ENCODE data around the gene CYBC1. TPM values are rescaled to one million over a fixed set of nuclear protein-coding genes. Genes with fewer than 3 reads are reported as not detected.

The CYBC1 gene
- total RNA-seq, 1 experiment from 2014 or later = 99.9 TPM

DNA sequence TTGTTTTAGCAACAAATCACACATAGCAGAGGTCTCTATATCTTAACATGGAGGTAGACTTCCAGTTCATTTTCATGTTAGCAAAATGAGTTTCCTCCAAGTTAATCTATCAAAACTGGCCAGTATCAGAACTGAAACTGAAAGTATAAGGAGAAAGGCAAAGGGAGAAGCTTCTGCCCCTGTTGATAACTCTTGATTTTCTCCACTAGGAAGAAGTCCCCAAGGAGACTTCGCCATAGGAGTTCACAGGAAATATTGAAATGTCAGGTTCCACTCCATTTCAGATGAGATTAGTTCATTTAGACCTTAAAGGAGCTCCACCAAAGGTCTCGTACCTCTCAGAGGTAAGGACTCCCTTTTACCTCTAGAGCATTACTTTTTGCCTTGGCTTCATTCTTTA lies 31.0 kb downstream of the CYBC1 start:
- no peaks in the 10 kb centered on the region for H3K27me3 Mint-ChIP-seq (ENCODE audit: insufficient read depth, unreplicated experiment)
- TF ChIP-seq, protein P1, sequence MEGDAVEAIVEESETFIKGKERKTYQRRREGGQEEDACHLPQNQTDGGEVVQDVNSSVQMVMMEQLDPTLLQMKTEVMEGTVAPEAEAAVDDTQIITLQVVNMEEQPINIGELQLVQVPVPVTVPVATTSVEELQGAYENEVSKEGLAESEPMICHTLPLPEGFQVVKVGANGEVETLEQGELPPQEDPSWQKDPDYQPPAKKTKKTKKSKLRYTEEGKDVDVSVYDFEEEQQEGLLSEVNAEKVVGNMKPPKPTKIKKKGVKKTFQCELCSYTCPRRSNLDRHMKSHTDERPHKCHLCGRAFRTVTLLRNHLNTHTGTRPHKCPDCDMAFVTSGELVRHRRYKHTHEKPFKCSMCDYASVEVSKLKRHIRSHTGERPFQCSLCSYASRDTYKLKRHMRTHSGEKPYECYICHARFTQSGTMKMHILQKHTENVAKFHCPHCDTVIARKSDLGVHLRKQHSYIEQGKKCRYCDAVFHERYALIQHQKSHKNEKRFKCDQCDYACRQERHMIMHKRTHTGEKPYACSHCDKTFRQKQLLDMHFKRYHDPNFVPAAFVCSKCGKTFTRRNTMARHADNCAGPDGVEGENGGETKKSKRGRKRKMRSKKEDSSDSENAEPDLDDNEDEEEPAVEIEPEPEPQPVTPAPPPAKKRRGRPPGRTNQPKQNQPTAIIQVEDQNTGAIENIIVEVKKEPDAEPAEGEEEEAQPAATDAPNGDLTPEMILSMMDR (IDR thresholded peaks at IDR 0.05; ENCODE audit: insufficient read depth in 1 of 2, low read depth in 1 of 2, low read length in 1 of 2, severe bottlenecking in 1 of 2, unreplicated experiment in 1 of 2) = no peak
- Histone ChIP-seq H3K9me3 (peaks cover 13% of the 10 kb centered on the region; the same call in 1 of the 2 replicates), H3K36me3 (ENCODE audit: control insufficient read depth, insufficient read depth, low read length) (peaks cover 4% of the 10 kb centered on the region; the same call in 1 of the 2 replicates), H3K27me3 (replicated peaks; ENCODE audit: control insufficient read depth, insufficient read depth, low read length) (no peaks in the 10 kb centered on the region), H3K4me3 (ENCODE audit: low read depth, low read length) (peak overlapping the region; percentile 95; the same call in 1 of the 2 replicates), H3K4me1 (0 out of 2 replicates have a peak, but pooled peaks cover 3% of the 10 kb centered on the region)
- BruUV-seq (replicated peaks) = no TSS peak
- DNase-seq = no peak
- H3K9me3 Mint-ChIP-seq (ENCODE audit: unreplicated experiment) = peaks cover 16% of the 10 kb centered on the region
- intact Hi-C loops (cut with micrococcal nuclease; ENCODE audit: unreplicated experiment) = loop anchor here (2.0 kb wide), 1 partner anchor 39 kb away; the partner anchor contains the start of gene NARF
- H3K4me3 Mint-ChIP-seq (ENCODE audit: unreplicated experiment) = peak overlapping the region; percentile 80
- no peaks in the 10 kb centered on the region for H3K4me1 Mint-ChIP-seq (ENCODE audit: low read depth, unreplicated experiment)
- ChIA-PET CTCF (no interaction called here), POLR2A (no interaction called here)
- H3K27ac Mint-ChIP-seq (ENCODE audit: unreplicated experiment) = no peak overlapping the region
- peaks cover 29% of the 10 kb centered on the region for H3K36me3 Mint-ChIP-seq (ENCODE audit: insufficient read depth, unreplicated experiment)

DNA sequence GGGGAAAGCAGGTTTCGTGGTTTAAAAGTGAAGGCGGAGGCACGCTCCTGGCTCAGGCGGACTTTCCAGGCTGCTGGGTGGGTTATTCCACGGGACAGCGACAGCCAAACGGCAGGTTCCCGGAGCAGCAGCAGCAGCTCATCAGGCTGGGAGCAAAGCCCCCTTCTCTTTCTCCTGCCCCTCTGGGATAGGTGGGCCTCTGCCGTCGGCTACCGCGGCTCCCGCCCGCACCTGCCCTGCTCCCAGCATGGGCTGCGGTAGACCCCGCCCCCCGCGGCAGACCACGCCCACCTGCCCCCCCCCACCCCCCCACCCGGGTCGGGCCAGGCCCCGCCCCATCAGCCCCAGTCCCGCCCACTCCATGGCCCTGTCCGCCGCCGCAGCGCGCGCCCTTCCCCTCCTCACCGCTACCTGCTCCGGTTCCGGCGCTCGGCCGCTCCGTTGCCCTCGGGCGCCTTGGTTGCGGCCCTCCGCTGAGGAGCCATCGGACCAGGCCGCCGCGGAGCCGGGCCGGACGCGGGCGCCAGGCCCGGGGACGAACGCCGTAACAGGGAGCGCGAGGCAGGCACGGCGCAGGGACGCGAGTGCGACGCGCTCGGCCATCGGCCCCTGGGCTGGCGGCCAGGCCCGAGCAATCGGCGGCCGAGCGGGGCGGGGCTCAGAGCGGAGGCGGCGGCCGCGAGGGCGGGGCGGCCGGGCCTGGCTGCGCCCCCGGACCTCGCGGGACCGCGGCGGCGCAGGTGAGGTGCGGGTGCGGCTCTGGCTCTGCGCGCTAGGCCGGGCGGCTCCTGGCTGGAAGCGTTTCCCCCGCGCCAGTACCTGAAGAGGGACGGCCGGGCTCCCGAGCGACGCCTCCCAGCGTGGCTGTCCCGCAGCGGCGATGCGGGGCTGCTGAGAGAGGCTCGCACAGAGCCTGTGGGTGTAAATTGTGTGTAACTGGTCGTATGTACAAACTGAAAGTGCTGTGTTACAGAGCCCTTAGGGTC lies 32.3 kb downstream of the CYBC1 start, which contains the start of the genes HEXD and OGFOD3:
TSS of gene HEXD (plus strand) at position 347 of the 986 bp plus-strand sequence. CDS start 1,453 bp downstream, outside the sequence.
TSS of gene OGFOD3 (minus strand) at position 586 of the 986 bp plus-strand sequence. CDS start at position 485, 101 bp downstream.
- intact Hi-C loops (cut with micrococcal nuclease; ENCODE audit: unreplicated experiment) = loop anchor here (2.0 kb wide), 1 partner anchor 41 kb away; the partner anchor contains the start of gene NARF
- CTCF ChIA-PET = no interaction called here
- BruUV-seq (replicated peaks) = no TSS peak
- no peak within 1 kb of the TSS for H3K27ac Mint-ChIP-seq (ENCODE audit: unreplicated experiment)
- peaks cover 21% of the 10 kb centered on the region for H3K36me3 Mint-ChIP-seq (ENCODE audit: insufficient read depth, unreplicated experiment)
- H3K4me1 Mint-ChIP-seq (ENCODE audit: low read depth, unreplicated experiment) = no peaks in the 10 kb centered on the region
- Histone ChIP-seq H3K9me3 (peaks cover 12% of the 10 kb centered on the region; the same call in 1 of the 2 replicates), H3K27me3 (replicated peaks; ENCODE audit: control insufficient read depth, insufficient read depth, low read length) (no peaks in the 10 kb centered on the region), H3K36me3 (ENCODE audit: control insufficient read depth, insufficient read depth, low read length) (peaks cover 4% of the 10 kb centered on the region; the same call in 1 of the 2 replicates), H3K4me3 (ENCODE audit: low read depth, low read length) (peak within 1 kb of the TSS; percentile 95), H3K4me1 (0 out of 2 replicates have a peak, but pooled peaks cover 3% of the 10 kb centered on the region)
- peak within 1 kb of the TSS; percentile 80 for H3K4me3 Mint-ChIP-seq (ENCODE audit: unreplicated experiment)
- H3K9me3 Mint-ChIP-seq (ENCODE audit: unreplicated experiment) = peaks cover 16% of the 10 kb centered on the region
- POLR2A ChIA-PET = no interaction called here
- no peaks in the 10 kb centered on the region for H3K27me3 Mint-ChIP-seq (ENCODE audit: insufficient read depth, unreplicated experiment)
- TF ChIP-seq, protein P1 (IDR thresholded peaks at IDR 0.05; ENCODE audit: insufficient read depth in 1 of 2, low read depth in 1 of 2, low read length in 1 of 2, severe bottlenecking in 1 of 2, unreplicated experiment in 1 of 2) = no peak
- DNase-seq = peak; percentile 83 to 94

- CTCF ChIA-PET = interaction anchor here (0.9 kb wide), 1 partner anchor 71 kb away, joined by 4 read pairs; no protein-coding TSS in a partner anchor
- BruUV-seq (replicated peaks) = no TSS peak
- intact Hi-C loops (cut with micrococcal nuclease; ENCODE audit: unreplicated experiment) = no loop called here
These were observed 33.8 kb downstream of the CYBC1 start for GRCh38 chr17:82416771-82417170.

More at GRCh38 chr17:82416771-82417170, 33.8 kb downstream of the CYBC1 start:
- H3K4me1 Mint-ChIP-seq (ENCODE audit: low read depth, unreplicated experiment) = no peaks in the 10 kb centered on the region
- H3K9me3 Mint-ChIP-seq (ENCODE audit: unreplicated experiment) = peaks cover 3% of the 10 kb centered on the region
- DNase-seq = no peak
- TF ChIP-seq, protein P1 (IDR thresholded peaks at IDR 0.05; ENCODE audit: insufficient read depth in 1 of 2, low read depth in 1 of 2, low read length in 1 of 2, severe bottlenecking in 1 of 2, unreplicated experiment in 1 of 2) = no peak
- H3K36me3 Mint-ChIP-seq (ENCODE audit: insufficient read depth, unreplicated experiment) = peaks cover 19% of the 10 kb centered on the region
- Histone ChIP-seq H3K9me3 (no peaks in the 10 kb centered on the region), H3K36me3 (ENCODE audit: control insufficient read depth, insufficient read depth, low read length) (peaks cover 4% of the 10 kb centered on the region; the same call in 1 of the 2 replicates), H3K27me3 (replicated peaks; ENCODE audit: control insufficient read depth, insufficient read depth, low read length) (no peaks in the 10 kb centered on the region), H3K4me3 (ENCODE audit: low read depth, low read length) (no peak overlapping the region), H3K4me1 (0 out of 2 replicates have a peak, but pooled peaks cover 3% of the 10 kb centered on the region)
- H3K27ac Mint-ChIP-seq (ENCODE audit: unreplicated experiment) = no peak overlapping the region
- no peaks in the 10 kb centered on the region for H3K27me3 Mint-ChIP-seq (ENCODE audit: insufficient read depth, unreplicated experiment)
- no peak overlapping the region for H3K4me3 Mint-ChIP-seq (ENCODE audit: unreplicated experiment)
- POLR2A ChIA-PET = no interaction called here

Data from Caco-2 (cell line).